OCI-LY1 (cell line): ENCODE data around the gene VAV2.

ENCODE experiments used
- H2AFZ ChIP-seq: fragments of 200-600 bp; sonication (generic), shearing (Covaris generic); 2 replicates; pipeline ENCODE4 v1.6.0; 2014; ENCODE audit warnings: antibody characterized with exemption, mild to moderate bottlenecking, low read length
- H3F3A ChIP-seq: fragments of 200-600 bp; sonication (generic), shearing (Covaris generic); 2 replicates; pipeline ENCODE4 v1.6.0; 2014; ENCODE audit warnings: mild to moderate bottlenecking, antibody characterized with exemption, low read length, moderate library complexity; ENCODE audit not compliant: insufficient read depth
- H3K27ac ChIP-seq: fragments of 200-600 bp; sonication (generic); 2 replicates; pipeline ENCODE4 v1.5.1; 2014; ENCODE audit warnings: low read length, mixed run types, mild to moderate bottlenecking, low read depth; ENCODE audit not compliant: poor library complexity, severe bottlenecking
- H3K27me3 ChIP-seq: fragments of 200-600 bp; sonication (generic); 2 replicates; pipeline ENCODE4 v1.6.0; 2014; ENCODE audit warnings: antibody characterized with exemption, mild to moderate bottlenecking, low read length, moderate library complexity; ENCODE audit not compliant: insufficient read depth
- H3K36me3 ChIP-seq: fragments of 200-600 bp; sonication (generic); 2 replicates; pipeline ENCODE4 v1.6.1; 2014; ENCODE audit warnings: mild to moderate bottlenecking, antibody characterized with exemption, low read length, moderate library complexity, mixed read lengths; ENCODE audit not compliant: insufficient read depth
- H3K4me1 ChIP-seq: fragments of 200-600 bp; sonication (generic); 2 replicates; pipeline ENCODE4 v1.5.1; 2014; ENCODE audit warnings: mild to moderate bottlenecking, low read length, moderate library complexity; ENCODE audit not compliant: insufficient read depth, severe bottlenecking
- H3K4me2 ChIP-seq: fragments of 200-600 bp; sonication (generic), shearing (Covaris generic); 2 replicates; pipeline ENCODE4 v1.6.1; 2014; ENCODE audit warnings: low read length
- H3K4me3 ChIP-seq: fragments of 200-600 bp; sonication (generic); 2 replicates; pipeline ENCODE4 v1.5.1; 2014; ENCODE audit warnings: low read length, low read depth, mild to moderate bottlenecking, mixed read lengths; ENCODE audit not compliant: poor library complexity, severe bottlenecking
- H3K79me2 ChIP-seq: fragments of 200-600 bp; shearing (Covaris generic); 2 replicates; pipeline ENCODE4 v1.6.1; 2016; ENCODE audit warnings: mixed run types, low read length, mixed read lengths; ENCODE audit not compliant: insufficient read depth
- H3K9ac ChIP-seq: fragments of 200-600 bp; sonication (generic), shearing (Covaris generic); 2 replicates; pipeline ENCODE4 v1.6.1; 2014; ENCODE audit warnings: mild to moderate bottlenecking, low read length, mixed read lengths
- H3K9me2 ChIP-seq: fragments of 200-600 bp; sonication (generic), shearing (Covaris generic); 2 replicates; pipeline ENCODE4 v1.6.1; 2014; ENCODE audit warnings: low read depth, mild to moderate bottlenecking, low read length, mixed read lengths
- H3K9me3 ChIP-seq: fragments of 200-600 bp; shearing (Covaris generic); 2 replicates; pipeline ENCODE4 v1.6.1; 2014; ENCODE audit warnings: low read length, mixed read lengths
- H4K20me1 ChIP-seq: fragments of 200-600 bp; sonication (generic), shearing (Covaris generic); 2 replicates; pipeline ENCODE4 v1.6.0; 2016; ENCODE audit warnings: mild to moderate bottlenecking, low read length; ENCODE audit not compliant: insufficient read depth
- CTCF ChIP-seq: fragments of 200-600 bp; sonication (generic), shearing (Covaris generic); IDR thresholded peaks from 2 replicates; pipeline ENCODE4 v1.5.1; 2017; ENCODE audit warnings: mild to moderate bottlenecking, antibody characterized with exemption, low read length, moderate library complexity, mixed read lengths
- EZH2 ChIP-seq: fragments of 200-600 bp; sonication (generic), shearing (Covaris generic); IDR thresholded peaks from 2 replicates; pipeline ENCODE4 v1.8.0; 2017; ENCODE audit warnings: borderline replicate concordance, mixed run types, mild to moderate bottlenecking, antibody characterized with exemption, low read length, moderate library complexity, mixed read lengths

Gene VAV2

GRCh38 chr9:133838859-133839507, 153.1 kb downstream of the VAV2 start:
- H3F3A ChIP-seq: no peaks in the 10 kb centered on the region
- no peaks in the 10 kb centered on the region for H3K9me3 ChIP-seq
- no peak overlapping the region for H2AFZ ChIP-seq
- H3K9ac ChIP-seq: no peak overlapping the region
- no peaks in the 10 kb centered on the region for H3K9me2 ChIP-seq
- H3K27me3 ChIP-seq: no peaks in the 10 kb centered on the region; the same call in 1 of the 2 replicates
- no peaks in the 10 kb centered on the region for H3K4me1 ChIP-seq
- no peaks in the 10 kb centered on the region for H4K20me1 ChIP-seq
- TF ChIP-seq CTCF (no peak), EZH2 (no peak)
- H3K4me3 ChIP-seq: no peak overlapping the region
- no peaks in the 10 kb centered on the region for H3K36me3 ChIP-seq
- no peaks in the 10 kb centered on the region for H3K79me2 ChIP-seq
- H3K27ac ChIP-seq: no peak overlapping the region
- no peak overlapping the region for H3K4me2 ChIP-seq

- no peak overlapping the region for H3K4me2 ChIP-seq
- H3K27me3 ChIP-seq: no peaks in the 10 kb centered on the region; the same call in 1 of the 2 replicates
- H3F3A ChIP-seq: no peaks in the 10 kb centered on the region
- H3K27ac ChIP-seq: no peak overlapping the region
- no peaks in the 10 kb centered on the region for H3K36me3 ChIP-seq
- H3K9me3 ChIP-seq: no peaks in the 10 kb centered on the region
- H4K20me1 ChIP-seq: no peaks in the 10 kb centered on the region
- H3K79me2 ChIP-seq: no peaks in the 10 kb centered on the region
- TF ChIP-seq CTCF (no peak), EZH2 (no peak)
- no peak overlapping the region for H3K4me3 ChIP-seq
- no peaks in the 10 kb centered on the region for H3K9me2 ChIP-seq
- H3K4me1 ChIP-seq: no peaks in the 10 kb centered on the region
- no peak overlapping the region for H2AFZ ChIP-seq
- H3K9ac ChIP-seq: no peak overlapping the region
Measured at GRCh38 chr9:133837627-133838597, 154.2 kb downstream of the VAV2 start.

DNA sequence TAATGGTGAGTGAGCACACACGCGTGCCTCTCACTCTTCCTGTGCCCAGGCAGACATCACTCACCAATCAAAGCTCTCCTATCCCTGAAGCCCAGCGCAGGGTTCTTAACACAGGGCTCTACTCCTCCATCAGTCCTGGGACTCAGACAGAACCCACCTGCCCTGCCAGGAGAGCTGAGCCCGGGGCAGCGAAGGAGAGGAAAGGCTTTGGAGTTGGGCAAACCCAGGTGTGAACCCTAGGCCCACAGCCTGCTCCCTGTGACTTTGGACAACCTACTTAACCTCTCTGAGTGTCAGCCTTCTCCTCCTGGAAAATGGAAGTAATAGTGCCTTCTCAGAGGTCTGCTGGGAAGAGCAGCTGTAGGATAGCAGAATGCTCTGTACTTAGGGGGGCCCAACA, 155.3 kb downstream of the VAV2 start:
- Histone ChIP-seq H3K9me2 (no peaks in the 10 kb centered on the region), H3K4me1 (no peaks in the 10 kb centered on the region), H3K4me3 (no peak overlapping the region), H3K79me2 (no peaks in the 10 kb centered on the region), H4K20me1 (no peaks in the 10 kb centered on the region), H3K27me3 (no peaks in the 10 kb centered on the region), H3K27ac (no peak overlapping the region), H3K4me2 (no peak overlapping the region), H2AFZ (no peak overlapping the region), H3K9me3 (no peaks in the 10 kb centered on the region), H3F3A (no peaks in the 10 kb centered on the region), H3K36me3 (no peaks in the 10 kb centered on the region), H3K9ac (no peak overlapping the region)
- TF ChIP-seq EZH2 (no peak), CTCF (no peak)
